Dedifferentiated amniotic fluid mesenchymal stem cell (primary cell): ENCODE data around the gene B3GALT6.
"Not testable (repeated sequence)": the region's sequence is repeated elsewhere in the genome, so short reads cannot be mapped to it uniquely, and the experiment has no call there.

Experiments used
- DNase-seq: peaks from one replicate; pipeline ENCODE4 v3.0.0-alpha.2; 2016; ENCODE audit errors: extremely low spot score

The B3GALT6 gene

DNA sequence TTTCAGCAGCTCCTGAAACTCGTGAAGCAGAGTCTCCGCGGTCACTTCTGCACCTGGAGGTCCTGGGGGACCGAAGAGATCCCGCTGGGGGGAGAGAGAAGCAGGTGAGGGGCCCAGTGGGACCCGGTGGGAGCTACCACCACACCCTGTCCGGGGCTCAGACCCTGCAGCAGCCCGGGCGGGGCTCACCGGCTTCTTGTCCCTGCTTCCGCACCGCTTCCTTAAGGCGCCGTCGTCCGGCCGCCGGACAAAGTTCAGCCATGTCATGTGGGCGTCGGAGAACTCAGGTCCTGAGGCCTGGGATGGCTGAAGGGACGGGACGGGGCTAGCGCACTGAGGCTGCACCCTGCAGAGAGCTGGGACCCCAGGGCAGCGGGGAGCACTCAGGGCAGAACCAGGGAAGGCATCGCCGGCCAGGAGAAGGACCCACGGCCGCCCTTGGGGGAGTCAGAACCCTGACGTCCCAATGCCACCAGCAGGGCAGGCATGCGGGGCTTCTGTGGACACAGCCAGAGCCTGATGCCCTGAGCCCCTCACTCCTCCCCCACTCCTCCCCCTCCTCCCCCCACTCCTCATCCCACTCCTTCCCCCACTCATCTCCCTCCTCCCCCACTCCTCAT is 12.3 kb downstream of the B3GALT6 start:
- no peak for DNase-seq

DNA sequence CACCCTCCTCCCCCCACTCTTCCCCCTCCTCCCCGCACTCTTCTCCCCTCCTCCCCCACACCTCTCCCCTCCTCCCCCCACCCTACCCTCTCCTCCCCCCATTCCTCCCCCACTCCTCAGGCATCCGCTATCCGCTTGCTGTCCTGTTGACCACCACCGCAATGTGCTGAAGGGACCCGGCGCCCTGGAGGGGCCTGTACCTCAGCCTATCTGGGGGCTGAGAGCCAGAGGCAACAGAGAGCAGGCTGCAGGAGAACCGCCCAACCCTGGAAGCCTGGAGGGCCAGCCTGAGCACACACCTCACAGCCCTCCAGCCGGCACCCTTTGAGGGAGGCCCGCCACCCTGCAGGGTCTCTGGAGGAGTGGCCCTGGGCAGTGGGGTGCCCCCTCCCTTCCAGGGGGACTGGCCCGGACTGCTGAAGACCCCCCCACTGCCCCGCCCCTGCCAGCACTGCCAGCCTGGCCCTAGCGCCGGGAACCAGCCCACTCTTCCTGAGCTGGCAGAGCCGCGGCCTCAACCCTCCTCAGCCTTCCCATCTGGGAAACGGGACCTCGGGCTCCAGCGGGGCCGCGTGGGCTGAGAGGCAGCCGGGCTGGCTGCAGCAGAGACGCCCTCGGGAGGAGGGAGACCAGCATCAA is 13.3 kb downstream of the B3GALT6 start:
- no peak for DNase-seq

DNA sequence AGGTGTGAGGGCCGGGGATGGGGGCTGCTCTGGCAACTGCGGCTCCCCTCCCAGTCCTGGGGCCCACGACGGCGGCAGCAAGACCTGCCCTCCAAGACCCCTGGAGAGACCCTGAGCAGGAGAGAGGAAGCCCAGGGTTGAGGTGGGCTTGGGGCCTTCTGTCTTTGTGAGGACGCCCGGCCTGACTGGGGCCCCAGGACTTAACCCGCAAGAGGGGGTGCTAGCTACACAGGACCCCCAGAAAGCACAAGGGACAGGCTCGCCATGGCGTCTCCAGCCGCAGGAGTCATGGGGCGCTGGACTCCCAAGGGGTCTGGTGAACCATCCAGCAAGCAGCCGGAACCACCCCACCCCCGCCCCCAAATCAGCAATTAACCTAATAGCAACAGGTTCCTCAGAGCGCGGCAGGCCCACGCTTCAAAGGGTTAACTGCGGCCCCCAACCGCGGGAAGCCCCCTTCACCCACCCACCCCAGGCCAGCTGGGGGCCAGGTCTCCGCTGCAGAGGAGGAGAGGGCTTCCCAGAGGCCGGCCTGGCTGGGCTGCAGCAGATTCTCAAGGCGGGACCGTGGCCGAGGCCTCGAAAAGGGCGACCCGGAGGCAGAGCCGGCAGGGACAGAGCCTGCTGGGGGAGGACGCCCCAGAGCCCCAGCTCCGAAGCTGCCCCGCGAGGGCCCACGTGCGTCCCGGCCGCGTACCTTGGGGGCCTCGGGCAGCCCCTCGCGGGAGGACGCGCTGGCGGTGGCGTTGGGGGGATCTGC is 14.0 kb downstream of the B3GALT6 start:
- no peak for DNase-seq

DNA sequence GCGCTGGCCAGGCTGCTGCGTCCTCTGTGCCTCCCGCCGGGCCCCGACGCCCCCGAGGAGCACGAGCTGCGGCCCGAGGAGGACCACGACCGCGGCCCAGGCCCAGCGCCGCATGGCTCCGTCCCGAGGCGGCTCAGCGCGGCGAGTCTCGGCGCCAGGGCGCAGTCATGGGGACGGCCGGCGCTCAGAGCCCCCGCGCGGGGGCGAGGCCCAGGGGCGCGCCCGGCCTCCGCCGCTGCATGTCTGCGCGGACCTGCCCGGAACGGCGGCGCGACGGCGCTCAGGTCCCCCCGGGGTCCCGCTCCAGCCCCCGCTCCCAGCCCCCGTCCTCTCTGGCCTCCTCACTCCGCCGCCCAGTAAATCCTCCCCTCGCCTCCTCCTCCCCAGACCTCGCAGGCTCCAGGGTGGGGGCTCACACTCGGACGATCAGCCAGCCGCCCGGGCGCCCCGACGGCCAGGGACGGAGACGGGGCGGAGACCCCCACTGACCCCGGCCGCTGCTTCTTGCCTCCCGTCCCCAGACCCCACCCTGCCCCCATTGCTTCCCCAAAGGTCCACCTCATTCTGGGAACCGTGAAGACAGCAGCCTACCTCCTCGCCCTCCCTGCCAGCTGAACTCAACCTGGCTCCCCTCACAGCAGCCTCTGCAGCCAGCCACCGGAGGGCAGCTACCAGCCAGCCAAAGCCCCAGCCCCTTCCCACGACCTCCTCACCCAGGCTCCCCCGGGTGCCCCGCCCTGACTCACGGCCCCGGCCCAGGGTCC is 14.7 kb downstream of the B3GALT6 start, which contains the start of gene C1QTNF12:
TSS of gene C1QTNF12 (minus strand) at position 146 of the 764 bp plus-strand sequence. CDS start at position 114, 32 bp downstream.
- no peak for DNase-seq

DNA sequence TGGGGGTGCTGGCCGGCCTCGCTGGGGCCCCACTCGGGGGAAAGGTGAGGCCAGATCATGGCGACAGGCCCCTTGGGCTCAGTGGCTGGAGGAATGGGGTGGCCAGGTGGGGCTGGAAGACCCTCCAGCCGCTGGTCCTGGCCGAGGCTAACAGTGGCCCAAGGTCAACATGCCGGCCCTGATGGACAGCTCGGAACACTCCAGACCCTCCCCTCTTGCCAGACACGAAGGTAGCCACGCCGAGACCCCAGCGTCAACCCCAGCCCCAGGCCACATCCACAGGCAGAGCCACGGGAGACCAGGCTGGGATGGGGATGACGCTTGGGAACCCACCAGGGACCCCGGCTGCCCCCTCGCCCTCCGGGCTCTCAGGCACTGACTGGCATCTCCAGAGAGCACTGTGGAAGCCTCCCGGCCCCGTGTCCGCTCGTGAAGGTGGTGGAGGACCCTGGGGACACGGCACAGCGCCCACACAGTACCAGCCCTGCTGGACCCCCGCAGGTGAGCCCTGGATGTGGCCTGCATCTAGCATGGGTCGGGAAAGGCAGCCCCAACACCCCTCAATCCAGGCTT is 15.4 kb downstream of the B3GALT6 start:
- no peak for DNase-seq

DNA sequence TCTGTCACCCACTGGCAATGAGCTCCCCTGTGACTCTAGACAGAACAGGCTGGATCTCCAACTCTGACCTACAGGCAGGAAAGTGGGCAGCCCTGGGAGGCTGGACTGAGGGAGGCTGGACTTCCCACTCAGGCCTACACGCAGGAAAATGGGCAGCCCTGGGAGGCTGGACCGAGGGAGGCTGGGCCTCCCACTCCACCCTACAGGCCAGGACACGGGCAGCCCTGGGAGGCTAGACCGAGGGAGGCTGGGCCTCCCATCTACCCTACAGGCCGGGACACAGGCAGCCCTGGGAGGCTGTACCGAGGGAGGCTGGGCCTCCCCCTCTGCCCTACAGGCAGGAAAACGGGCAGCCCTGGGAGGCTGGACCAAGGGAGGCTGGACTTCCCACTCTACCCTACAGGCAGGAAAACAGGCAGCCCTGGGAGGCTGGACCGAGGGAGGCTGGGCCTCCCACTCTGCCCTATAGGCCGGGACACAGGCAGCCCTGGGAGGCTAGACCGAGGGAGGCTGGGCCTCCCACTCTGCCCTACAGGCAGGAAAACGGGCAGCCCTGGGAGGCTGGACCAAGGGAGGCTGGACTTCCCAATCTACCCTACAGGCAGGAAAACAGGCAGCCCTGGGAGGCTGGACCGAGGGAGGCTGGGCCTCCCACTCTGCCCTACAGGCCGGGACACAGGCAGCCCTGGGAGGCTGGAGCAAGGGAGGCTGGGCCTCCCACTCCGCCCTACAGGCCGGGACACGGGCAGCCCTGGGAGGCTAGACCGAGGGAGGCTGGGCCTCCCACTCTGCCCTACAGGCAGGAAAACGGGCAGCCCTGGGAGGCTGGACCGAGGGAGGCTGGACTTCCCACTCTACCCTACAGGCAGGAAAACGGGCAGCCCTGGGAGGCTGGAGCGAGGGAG is 16.2 kb downstream of the B3GALT6 start:
- DNase-seq = not testable (repeated sequence)

DNA sequence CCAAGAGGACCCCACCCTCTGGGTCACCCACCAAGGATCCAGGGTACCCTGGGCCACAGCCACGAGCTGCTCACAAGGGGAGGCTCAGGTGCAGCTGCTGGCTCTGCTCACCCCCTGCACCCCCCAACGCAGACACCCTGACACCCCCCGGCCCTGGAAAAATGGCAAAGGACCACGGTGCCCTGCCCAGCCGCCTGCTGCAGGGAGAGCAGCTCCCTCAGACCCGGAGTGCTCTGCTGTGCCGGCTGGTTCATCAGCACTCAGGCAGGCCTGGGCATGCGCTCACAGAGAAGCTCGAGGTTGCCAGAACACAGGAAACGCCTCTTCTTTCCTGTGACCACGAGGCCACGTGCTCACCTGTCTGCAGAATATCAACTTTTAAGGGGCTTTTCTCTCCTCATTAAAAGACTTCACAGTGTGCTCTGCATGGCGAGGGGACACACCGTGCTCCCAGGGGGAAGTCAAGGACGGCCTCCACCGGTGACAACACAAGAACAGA is 18.8 kb downstream of the B3GALT6 start:
- no peak for DNase-seq

DNA sequence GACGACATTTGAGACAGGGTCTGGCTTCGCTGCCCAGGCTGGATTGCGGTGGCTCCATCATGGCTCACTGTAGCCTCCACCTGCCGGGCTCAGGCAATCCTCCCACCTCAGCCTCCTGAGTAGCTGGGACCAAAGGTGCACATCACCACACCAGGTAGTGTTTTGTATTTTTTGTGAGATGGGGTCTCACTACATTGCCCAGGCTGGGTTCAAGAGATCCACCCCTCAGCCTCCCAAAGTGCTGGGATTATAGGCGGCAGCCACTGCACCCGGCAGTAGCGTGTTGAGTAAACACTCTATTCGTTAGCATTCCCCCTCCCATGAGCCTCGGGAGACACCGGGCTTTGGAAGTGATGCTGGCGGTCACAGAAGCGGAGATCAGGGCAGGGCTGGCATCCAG is 21.3 kb downstream of the B3GALT6 start:
- no peak for DNase-seq

DNA sequence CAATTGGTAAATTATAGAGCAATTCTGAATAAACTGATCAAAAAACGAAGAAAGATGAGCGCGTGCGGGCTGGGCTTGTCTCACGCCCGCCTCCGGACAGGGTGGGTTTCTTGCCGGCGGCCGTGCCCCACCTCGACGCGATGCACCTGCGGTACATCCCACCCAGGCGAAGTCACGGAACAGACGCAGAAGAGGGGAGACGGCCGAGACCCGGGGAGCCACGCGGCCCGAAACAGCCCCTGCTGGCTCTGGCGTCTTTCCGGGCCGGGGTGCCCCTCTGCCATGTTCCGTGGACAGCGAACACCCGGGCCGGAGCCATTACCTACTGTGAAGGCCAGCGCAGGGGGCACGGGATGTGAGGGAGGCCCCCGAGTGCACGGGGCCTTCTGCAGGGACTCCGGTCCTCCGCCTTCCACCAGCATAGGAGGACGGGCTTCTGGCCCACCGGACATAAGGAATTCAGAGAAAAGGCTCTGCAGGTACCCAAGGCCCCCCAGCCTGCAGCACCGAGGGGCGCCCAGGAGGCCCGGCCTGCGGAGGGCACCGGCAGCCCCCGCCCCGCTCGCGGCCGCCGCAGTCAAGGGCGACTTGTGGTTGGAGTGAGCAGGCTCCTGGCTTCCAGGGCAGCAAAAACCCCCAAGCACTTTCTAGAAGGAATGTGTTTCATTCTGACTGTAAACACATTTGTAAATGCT is 22.1 kb downstream of the B3GALT6 start:
- no peak for DNase-seq

DNA sequence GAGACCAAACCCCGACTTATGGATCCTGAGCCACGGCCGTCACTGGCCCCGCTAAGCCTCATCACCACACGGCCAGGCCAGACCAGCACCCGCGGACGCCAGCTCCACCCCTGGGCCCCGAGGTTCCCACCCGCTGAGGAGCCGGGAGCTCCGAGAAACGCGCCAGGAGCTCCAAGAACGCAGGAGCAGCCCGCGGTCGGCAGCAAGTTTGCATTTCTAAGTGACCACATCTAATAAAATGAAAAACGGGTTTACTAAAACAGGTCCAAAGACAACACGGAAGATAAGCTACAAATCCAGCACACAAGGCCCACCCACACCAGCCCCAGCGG is 22.6 kb downstream of the B3GALT6 start:
- DNase-seq = no peak

DNA sequence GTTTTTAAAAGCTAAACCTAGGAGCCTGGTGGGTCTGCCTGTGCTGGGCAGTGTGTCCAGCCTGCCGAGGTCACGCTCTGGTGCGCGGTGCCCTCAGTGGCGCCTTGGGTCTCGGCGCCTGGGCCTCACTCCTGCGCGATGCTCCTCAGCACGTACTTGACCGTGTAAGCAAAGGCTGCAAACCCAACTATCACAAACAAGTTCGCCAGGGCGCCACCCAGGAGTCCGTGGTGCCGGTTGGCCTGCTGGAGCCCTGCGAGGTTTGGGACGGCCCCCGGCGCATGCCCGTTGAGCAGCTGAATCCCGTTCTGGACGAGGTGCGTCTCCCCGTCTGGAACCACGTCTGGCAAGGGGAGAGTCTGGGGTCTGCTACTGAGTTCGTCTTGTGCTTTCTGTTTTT is 23.0 kb downstream of the B3GALT6 start:
- no peak for DNase-seq

DNA sequence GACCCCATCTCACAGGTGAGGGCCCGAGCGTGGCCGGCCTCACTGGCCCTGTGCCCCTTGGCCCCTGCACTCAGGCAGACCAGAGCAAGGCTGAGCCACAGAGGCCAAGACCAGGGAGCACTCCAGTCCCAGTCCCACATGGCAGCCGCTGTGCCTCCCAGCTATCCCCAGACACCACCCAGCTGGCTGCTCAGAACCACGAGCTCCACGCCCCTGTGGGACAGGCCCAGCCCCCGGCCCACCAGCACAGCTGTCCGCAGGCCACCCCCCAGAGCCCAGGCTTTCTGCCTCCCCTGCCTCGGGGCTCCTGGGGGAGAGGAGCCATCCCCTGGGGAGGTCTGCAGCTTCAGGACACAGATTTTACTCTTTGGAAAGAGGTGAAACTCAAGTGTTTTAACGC is 23.6 kb downstream of the B3GALT6 start:
- DNase-seq = no peak

DNA sequence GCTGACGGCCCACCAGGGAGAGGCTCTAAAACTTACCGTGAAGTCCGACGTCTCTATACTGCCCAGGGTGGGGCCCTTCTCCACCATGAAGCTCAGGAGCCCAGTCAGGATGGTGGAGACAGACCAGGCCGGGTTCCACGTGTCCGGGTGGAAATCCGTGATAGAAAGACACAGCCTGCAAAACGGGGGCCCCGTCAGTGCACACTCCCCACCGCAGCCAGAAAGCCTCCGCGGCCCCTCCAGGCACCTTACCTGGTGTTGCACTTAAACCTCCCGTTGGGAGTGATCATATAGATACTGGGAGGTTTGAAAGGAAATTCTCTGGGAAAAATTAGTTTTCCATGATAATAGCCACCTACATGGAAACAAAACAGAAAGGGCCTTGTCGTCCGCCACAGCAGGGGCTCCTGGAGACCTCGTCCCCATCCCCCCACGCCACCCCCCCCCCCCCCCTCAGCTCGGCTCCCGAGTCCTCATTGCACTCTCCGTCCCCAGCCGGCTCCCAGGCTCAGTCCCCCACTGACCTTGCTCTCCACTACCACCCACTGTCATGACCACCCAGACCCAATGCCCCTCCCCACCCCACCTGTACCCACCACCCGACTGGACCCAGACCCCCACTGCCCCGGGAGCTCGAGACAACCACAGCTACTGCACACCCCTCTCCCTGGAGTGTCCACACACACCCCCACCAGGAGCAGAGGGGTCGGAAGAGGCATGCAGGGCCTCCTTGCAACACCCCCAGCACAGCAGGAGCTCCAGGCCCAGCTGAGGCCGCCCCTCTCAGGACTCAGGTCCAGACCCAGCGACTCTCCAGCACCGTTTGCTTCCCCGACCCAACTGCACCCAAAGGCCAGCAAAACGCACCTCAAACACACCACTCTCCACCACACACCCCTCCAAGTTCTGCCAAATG is 25.2 kb downstream of the B3GALT6 start:
- DNase-seq = no peak

DNA sequence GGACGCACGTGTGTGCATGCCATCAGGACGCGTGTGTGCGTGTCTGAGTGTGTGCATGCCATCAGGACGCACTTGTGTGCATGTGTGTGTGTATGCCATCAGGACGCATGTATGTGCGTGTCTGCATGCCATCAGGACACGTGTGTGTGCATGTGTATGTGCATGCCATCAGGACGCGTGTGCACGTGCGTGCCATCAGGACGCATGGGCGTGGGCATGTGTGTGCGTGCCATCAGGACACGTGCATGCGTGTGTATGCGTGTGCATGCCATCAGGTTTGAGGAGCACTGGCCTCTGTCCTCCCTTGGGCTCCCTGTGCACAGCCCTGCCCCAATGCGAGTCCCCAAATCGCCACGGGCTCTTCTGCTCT is 27.1 kb downstream of the B3GALT6 start:
- no peak for DNase-seq

DNA sequence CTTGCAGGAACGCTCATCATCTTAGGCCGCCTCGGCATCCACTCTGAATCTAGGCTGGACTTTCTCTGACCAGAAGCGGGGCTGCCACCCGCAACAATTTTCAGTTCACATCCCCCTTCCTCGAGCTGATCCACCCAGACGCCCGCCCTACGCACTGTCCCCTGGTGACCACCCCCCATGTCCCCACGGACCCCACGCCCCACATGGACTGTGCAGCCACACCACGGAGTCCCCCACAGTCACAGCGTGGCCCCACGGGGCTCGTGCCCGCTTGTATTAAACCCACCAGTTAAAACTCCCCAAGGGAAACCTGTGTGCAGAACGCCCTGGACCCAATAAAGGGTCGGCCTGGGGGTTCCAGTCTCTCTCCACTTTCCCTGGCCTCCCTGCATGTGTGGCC is 27.5 kb downstream of the B3GALT6 start:
- DNase-seq = no peak

DNA sequence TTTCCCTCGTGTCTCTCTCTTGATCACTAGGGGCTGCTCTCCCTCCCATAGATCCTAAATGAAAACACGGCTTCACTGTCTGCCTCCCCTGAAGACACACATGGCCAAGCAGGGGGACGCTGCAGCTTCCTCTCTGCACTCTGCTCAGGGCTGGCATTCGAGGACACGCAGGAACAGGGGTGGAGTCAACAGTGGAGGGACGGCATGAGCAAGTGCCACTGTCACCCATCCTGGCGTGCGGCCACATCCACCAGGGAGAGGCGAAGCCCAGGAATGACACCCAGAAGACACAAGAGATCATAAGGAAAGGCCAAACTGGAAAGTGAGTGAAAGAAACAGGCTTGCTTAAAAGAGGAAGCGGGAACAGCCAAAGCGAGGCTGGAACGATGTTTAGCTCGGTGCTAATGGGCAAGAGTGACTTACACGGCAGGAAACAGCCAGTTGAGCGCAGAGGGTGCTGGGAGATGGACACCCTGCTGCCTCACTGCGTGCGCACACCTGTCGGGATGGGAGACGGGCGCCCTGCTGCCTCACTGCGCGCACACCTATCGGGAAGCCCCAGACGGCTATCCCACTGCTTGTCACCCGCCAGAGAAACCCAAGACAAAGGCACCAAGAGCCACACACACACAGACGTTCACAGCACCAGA is 28.0 kb downstream of the B3GALT6 start:
- DNase-seq = no peak

DNA sequence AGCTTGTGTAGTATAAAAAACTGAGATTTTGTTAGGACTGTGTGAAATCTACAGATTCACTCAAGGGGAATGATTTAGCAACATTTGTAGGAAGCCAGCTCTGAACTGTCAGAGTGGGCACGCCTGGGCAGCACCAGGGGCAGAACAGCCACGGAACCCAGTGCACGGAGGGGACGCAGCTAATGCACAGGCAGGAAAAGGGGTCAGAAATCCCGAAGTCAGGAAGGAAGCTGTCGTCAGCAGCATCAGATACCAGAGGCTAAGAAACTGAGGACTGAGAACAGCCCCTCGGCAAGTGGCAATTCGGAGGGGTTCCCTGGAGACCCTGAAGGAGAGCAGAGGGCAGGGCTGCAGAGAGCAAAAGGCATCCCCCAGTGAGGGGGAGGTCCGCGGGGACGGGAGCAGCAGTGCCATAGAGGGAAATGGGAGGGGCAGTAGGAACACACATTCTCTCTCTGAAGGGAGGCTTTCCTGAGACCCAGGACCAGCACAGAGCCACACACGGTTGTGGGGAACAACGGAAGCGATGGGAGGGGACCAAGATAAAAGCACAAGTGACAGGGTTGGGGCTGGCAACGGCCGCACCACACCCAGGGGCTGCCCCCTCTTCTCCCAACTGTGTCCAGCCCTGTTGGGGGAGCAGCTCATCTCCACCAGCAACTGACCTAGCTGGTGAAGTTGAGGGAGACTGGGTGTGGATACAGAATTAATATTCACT is 29.0 kb downstream of the B3GALT6 start:
- DNase-seq = no peak

DNA sequence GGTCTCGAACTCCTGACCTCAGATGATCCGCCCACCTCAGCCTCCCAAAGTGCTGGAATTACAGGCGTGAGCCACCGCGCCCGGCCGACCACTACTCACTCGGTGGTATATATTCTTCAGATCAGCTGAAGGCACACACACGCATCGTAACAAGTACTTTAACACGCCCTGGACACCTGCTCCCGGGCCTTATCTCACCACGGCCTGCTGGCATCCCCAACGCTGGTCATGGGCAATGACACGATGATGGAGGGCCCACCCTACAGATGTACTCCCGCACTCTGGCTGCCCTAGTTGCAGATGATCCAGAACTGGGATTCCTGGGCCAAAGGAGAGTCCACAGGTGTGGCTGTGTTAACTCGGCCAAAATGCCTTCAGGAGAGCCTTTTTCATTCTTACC is 30.0 kb downstream of the B3GALT6 start:
- no peak for DNase-seq
